H1 (cell line): Measurements from ENCODE around the gene ITGAE.

Experiments used
- ASH2L ChIP-seq: fragments of 200-600, 300-600 bp; sonication (generic); IDR thresholded peaks from one replicate; pipeline ENCODE4 v1.7.1; 2017; ENCODE audit warnings: low read length
- BRCA1 ChIP-seq: IDR thresholded peaks from 2 replicates; pipeline ENCODE4 v1.6.1; 2012; ENCODE audit warnings: low read depth, low read length, improper control_type of control experiment
- RAD21 ChIP-seq, 2 experiments: IDR thresholded peaks in 1 of 2; conservative IDR thresholded peaks in 1 of 2; 2 replicates each; pipeline ENCODE4 v1.6.1; 2011; ENCODE audit warnings: low read depth in 2 of 2, low read length in 2 of 2, improper control_type of control experiment in 1 of 2, inconsistent platforms in 1 of 2, mild to moderate bottlenecking in 1 of 2, moderate library complexity in 1 of 2
- SRF ChIP-seq: IDR thresholded peaks from 2 replicates; pipeline ENCODE4 v1.6.1; 2011; ENCODE audit warnings: mild to moderate bottlenecking, low read depth, low read length, moderate library complexity
- TCF12 ChIP-seq: IDR thresholded peaks from 2 replicates; pipeline ENCODE4 v1.6.1; 2011; ENCODE audit warnings: low read depth, mild to moderate bottlenecking, low read length
- TF ChIP-seq, protein P1 (sequence below), 3 experiments: IDR thresholded peaks; 1 replicate in 2 of 3; 2 replicates in 1 of 3; pipeline versions ENCODE4 v1.5.1 to v1.6.1; 2011; ENCODE audit warnings: low read length in 3 of 3, mild to moderate bottlenecking in 3 of 3, inconsistent platforms in 2 of 3, low read depth in 1 of 3, moderate library complexity in 1 of 3; ENCODE audit not compliant: insufficient read depth in 1 of 3; ENCODE audit errors: control extremely low read depth in 1 of 3

DNA sequence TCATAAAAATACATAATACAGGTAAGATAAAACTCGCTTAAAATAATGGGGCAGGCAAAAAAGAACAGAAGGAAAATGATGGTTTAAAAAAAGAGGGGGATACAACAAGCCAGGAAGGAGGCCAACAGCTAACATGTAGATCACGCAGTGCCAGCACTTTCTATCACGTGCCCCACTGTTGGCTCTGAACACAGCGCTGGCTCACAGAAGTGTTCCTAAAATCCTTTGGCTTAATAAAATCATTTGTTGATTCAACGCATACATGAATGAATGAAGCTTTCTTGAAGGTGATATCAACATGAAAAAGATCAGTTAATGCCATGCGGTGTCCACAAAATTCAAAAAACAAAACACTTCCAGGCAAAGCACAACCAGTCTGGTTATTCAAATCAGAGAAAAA is 8.5 kb downstream of the ITGAE start:
- TF ChIP-seq, protein P1, sequence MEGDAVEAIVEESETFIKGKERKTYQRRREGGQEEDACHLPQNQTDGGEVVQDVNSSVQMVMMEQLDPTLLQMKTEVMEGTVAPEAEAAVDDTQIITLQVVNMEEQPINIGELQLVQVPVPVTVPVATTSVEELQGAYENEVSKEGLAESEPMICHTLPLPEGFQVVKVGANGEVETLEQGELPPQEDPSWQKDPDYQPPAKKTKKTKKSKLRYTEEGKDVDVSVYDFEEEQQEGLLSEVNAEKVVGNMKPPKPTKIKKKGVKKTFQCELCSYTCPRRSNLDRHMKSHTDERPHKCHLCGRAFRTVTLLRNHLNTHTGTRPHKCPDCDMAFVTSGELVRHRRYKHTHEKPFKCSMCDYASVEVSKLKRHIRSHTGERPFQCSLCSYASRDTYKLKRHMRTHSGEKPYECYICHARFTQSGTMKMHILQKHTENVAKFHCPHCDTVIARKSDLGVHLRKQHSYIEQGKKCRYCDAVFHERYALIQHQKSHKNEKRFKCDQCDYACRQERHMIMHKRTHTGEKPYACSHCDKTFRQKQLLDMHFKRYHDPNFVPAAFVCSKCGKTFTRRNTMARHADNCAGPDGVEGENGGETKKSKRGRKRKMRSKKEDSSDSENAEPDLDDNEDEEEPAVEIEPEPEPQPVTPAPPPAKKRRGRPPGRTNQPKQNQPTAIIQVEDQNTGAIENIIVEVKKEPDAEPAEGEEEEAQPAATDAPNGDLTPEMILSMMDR (IDR thresholded peaks at IDR 0.05; ENCODE audit: control extremely low read depth in 1 of 3, insufficient read depth in 1 of 3, low read depth in 1 of 3, low read length in 3 of 3), result no peak
- TF ChIP-seq SRF (no peak), RAD21 (IDR thresholded peaks at IDR 0.05 in 1 of 2, conservative IDR thresholded peaks at IDR 0.05 in 1 of 2; ENCODE audit: low read depth in 2 of 2, low read length in 2 of 2) (no peak), BRCA1 (no peak), TCF12 (no peak), ASH2L (no peak)
